Mesenchymal stem cell (in vitro differentiated cells and primary cell): ENCODE results near the gene ROR2.
"Not testable (repeated sequence)": the region's sequence is repeated elsewhere in the genome, so short reads cannot be mapped to it uniquely, and the experiment has no call there.

Experiments used
- DNase-seq: peaks from one replicate; pipeline ENCODE4 v3.0.0-alpha.2; 2013
- H2AFZ ChIP-seq: one replicate; pipeline ENCODE4 v1.6.1; 2013; ENCODE audit warnings: low read depth, mild to moderate bottlenecking, control low read depth, inconsistent platforms, low read length, moderate library complexity
- H2AK5ac ChIP-seq: 2 replicates; pipeline ENCODE4 v1.6.1; 2013; ENCODE audit warnings: low read length, moderate library complexity, mild to moderate bottlenecking, inconsistent platforms; ENCODE audit not compliant: severe bottlenecking
- H2BK120ac ChIP-seq: one replicate; pipeline ENCODE4 v1.6.1; 2013; ENCODE audit warnings: low read depth, mild to moderate bottlenecking, inconsistent platforms, low read length, moderate library complexity
- H2BK12ac ChIP-seq, 2 experiments: one replicate each; pipeline ENCODE4 v1.6.1; 2013; ENCODE audit warnings: inconsistent platforms in 2 of 2, low read length in 2 of 2, mild to moderate bottlenecking in 2 of 2, moderate library complexity in 2 of 2, control low read depth in 1 of 2
- H2BK15ac ChIP-seq: one replicate; pipeline ENCODE4 v1.6.1; 2013; ENCODE audit warnings: mild to moderate bottlenecking, low read depth, inconsistent platforms; ENCODE audit not compliant: poor library complexity, severe bottlenecking
- H2BK5ac ChIP-seq: 2 replicates; pipeline ENCODE4 v1.6.1; 2013; ENCODE audit warnings: low read depth, mild to moderate bottlenecking, low read length, control low read depth, inconsistent platforms; ENCODE audit not compliant: poor library complexity, severe bottlenecking
- H3K14ac ChIP-seq, 2 experiments: one replicate each; pipeline ENCODE4 v1.6.1; 2013; ENCODE audit warnings: inconsistent platforms in 2 of 2, low read length in 2 of 2, control low read depth in 1 of 2, mild to moderate bottlenecking in 1 of 2, moderate library complexity in 1 of 2
- H3K18ac ChIP-seq, 2 experiments: one replicate each; pipeline ENCODE4 v1.6.1; 2013; ENCODE audit warnings: inconsistent platforms in 2 of 2, low read length in 2 of 2, control low read depth in 1 of 2, low read depth in 1 of 2, mild to moderate bottlenecking in 1 of 2
- H3K23ac ChIP-seq, 2 experiments: one replicate each; pipeline ENCODE4 v1.6.1; 2013; ENCODE audit warnings: inconsistent platforms in 2 of 2, low read length in 2 of 2, mild to moderate bottlenecking in 2 of 2, moderate library complexity in 2 of 2, control low read depth in 1 of 2
- H3K27ac ChIP-seq: 2 replicates; pipeline ENCODE4 v1.5.1; 2013; ENCODE audit warnings: mild to moderate bottlenecking, moderate library complexity, low read length, control low read depth, inconsistent platforms; ENCODE audit not compliant: poor library complexity, severe bottlenecking
- H3K27me3 ChIP-seq, 2 experiments: 2 replicates each; pipeline versions ENCODE4 v1.6.1 to v1.7.0; 2013; ENCODE audit warnings: low read length in 2 of 2, mild to moderate bottlenecking in 2 of 2, moderate library complexity in 2 of 2, control low read depth in 1 of 2, inconsistent platforms in 1 of 2; ENCODE audit not compliant: control insufficient read depth in 1 of 2, insufficient read depth in 1 of 2
- H3K36me3 ChIP-seq, 2 experiments: 2 replicates each; pipeline versions ENCODE4 v1.6.1 to v1.7.0; 2013; ENCODE audit warnings: low read length in 2 of 2, control low read depth in 1 of 2, inconsistent platforms in 1 of 2, low read depth in 1 of 2, mild to moderate bottlenecking in 1 of 2; ENCODE audit not compliant: insufficient read depth in 2 of 2, control insufficient read depth in 1 of 2
- H3K4ac ChIP-seq, 2 experiments: one replicate each; pipeline ENCODE4 v1.6.1; 2013; ENCODE audit warnings: inconsistent platforms in 2 of 2, low read length in 2 of 2, mild to moderate bottlenecking in 2 of 2, moderate library complexity in 2 of 2, control low read depth in 1 of 2, low read depth in 1 of 2
- H3K4me1 ChIP-seq: 2 replicates; pipeline ENCODE4 v1.6.1; 2013; ENCODE audit warnings: low read depth, low read length, control low read depth; ENCODE audit not compliant: control insufficient read depth, insufficient read depth
- H3K4me2 ChIP-seq: 2 replicates; pipeline ENCODE4 v1.6.1; 2013; ENCODE audit warnings: low read length, mild to moderate bottlenecking, inconsistent platforms; ENCODE audit not compliant: poor library complexity, severe bottlenecking
- H3K4me3 ChIP-seq, 2 experiments: 2 replicates each; pipeline versions ENCODE4 v1.5.1 to v1.7.0; 2013; ENCODE audit warnings: low read length in 2 of 2, mild to moderate bottlenecking in 2 of 2, control low read depth in 1 of 2, low read depth in 1 of 2; ENCODE audit not compliant: insufficient read depth in 1 of 2
- H3K79me1 ChIP-seq: replicated peaks from 2 replicates; pipeline ENCODE4 v1.6.1; 2013; ENCODE audit warnings: mild to moderate bottlenecking, control low read depth, low read length, inconsistent platforms; ENCODE audit not compliant: poor library complexity, severe bottlenecking
- H3K9ac ChIP-seq: 2 replicates; pipeline ENCODE4 v1.7.0; 2013; ENCODE audit warnings: mild to moderate bottlenecking, low read length, moderate library complexity
- H3K9me3 ChIP-seq: 2 replicates; pipeline ENCODE4 v1.7.0; 2013; ENCODE audit warnings: mild to moderate bottlenecking, low read length; ENCODE audit not compliant: control insufficient read depth
- H4K8ac ChIP-seq: one replicate; pipeline ENCODE4 v1.6.1; 2013; ENCODE audit warnings: inconsistent platforms, mild to moderate bottlenecking, low read length, moderate library complexity
- H4K91ac ChIP-seq: one replicate; pipeline ENCODE4 v1.6.1; 2013; ENCODE audit warnings: mild to moderate bottlenecking, low read length, inconsistent platforms
- WGBS: methylation state at CpG from one replicate; pipeline ENCODE4 v1.1.7; 2013; ENCODE audit warnings: mixed read lengths; 5-methylcytosine and 5-hydroxymethylcytosine counted together

Gene ROR2

GRCh38 chr9:91517332-91517731, 432.7 kb downstream of the ROR2 start:
- not testable (repeated sequence) for H3K27me3 ChIP-seq, H3K4me1 ChIP-seq, H3K23ac ChIP-seq, H2BK5ac ChIP-seq, H3K9ac ChIP-seq, H3K14ac ChIP-seq, DNase-seq, H3K27ac ChIP-seq, H2AK5ac ChIP-seq, H4K8ac ChIP-seq, H3K9me3 ChIP-seq, H3K79me1 ChIP-seq, H3K4me2 ChIP-seq, H3K4ac ChIP-seq, H2BK12ac ChIP-seq, H2BK120ac ChIP-seq, H2AFZ ChIP-seq, H3K36me3 ChIP-seq, H2BK15ac ChIP-seq, H3K4me3 ChIP-seq, H4K91ac ChIP-seq, H3K18ac ChIP-seq
- WGBS, result 88% methylated on average over 4 of the region's 4 CpGs

GRCh38 chr9:91516777-91517176, 433.3 kb downstream of the ROR2 start:
- Histone ChIP-seq H2BK120ac (no peak overlapping the region), H4K91ac (no peak overlapping the region), H2BK5ac (no peak overlapping the region), H3K23ac (no peak overlapping the region), H3K14ac (no peak overlapping the region), H3K27me3 (no peaks in the 10 kb centered on the region), H3K4ac (no peak overlapping the region), H3K9ac (no peak overlapping the region), H3K27ac (no peak overlapping the region), H2AFZ (no peak overlapping the region), H3K18ac (no peak overlapping the region), H3K36me3 (no peaks in the 10 kb centered on the region), H3K4me1 (no peaks in the 10 kb centered on the region), H4K8ac (no peak overlapping the region), H2AK5ac (no peak overlapping the region), H2BK15ac (no peak overlapping the region), H3K4me2 (no peak overlapping the region), H3K9me3 (no peaks in the 10 kb centered on the region), H3K4me3 (no peak overlapping the region), H2BK12ac (no peak overlapping the region), H3K79me1 (no peaks in the 10 kb centered on the region)
- no peak for DNase-seq
- WGBS, result 100% methylated on average over 2 of the region's 5 CpGs

- no peaks in the 10 kb centered on the region for H3K27me3 ChIP-seq
- H4K8ac ChIP-seq, result no peak overlapping the region
- no peak overlapping the region for H2BK15ac ChIP-seq
- 98% methylated on average over 4 of the region's 4 CpGs for WGBS
- H2AK5ac ChIP-seq, result no peak overlapping the region
- peak overlapping the region; percentile 91 for H3K9ac ChIP-seq
- no peaks in the 10 kb centered on the region for H3K4me1 ChIP-seq
- H3K27ac ChIP-seq, result no peak overlapping the region
- DNase-seq, result no peak
- peak overlapping the region in 1 of 2 experiments; percentile 67 for H3K18ac ChIP-seq
- no peak overlapping the region for H3K14ac ChIP-seq
- no peak overlapping the region for H2BK5ac ChIP-seq
- no peak overlapping the region for H2BK120ac ChIP-seq
- no peak overlapping the region for H2BK12ac ChIP-seq
- H3K4me3 ChIP-seq, result peak overlapping the region in 1 of 2 experiments; percentile 65
- no peak overlapping the region for H3K23ac ChIP-seq
- no peak overlapping the region for H3K4ac ChIP-seq
- H3K9me3 ChIP-seq, result no peaks in the 10 kb centered on the region
- no peaks in the 10 kb centered on the region for H3K79me1 ChIP-seq
- no peak overlapping the region for H3K4me2 ChIP-seq
- no peak overlapping the region for H2AFZ ChIP-seq
- H4K91ac ChIP-seq, result no peak overlapping the region
- H3K36me3 ChIP-seq, result no peaks in the 10 kb centered on the region
Observed at GRCh38 chr9:91516081-91516480, 433.9 kb downstream of the ROR2 start.

- peak overlapping the region; percentile 91 for H3K9ac ChIP-seq
- 20% methylated on average over 11 of the region's 12 CpGs for WGBS
- no peaks in the 10 kb centered on the region for H3K36me3 ChIP-seq
- H3K14ac ChIP-seq, result no peak overlapping the region
- H3K4me2 ChIP-seq, result peak overlapping the region; percentile 14
- H3K18ac ChIP-seq, result no peak overlapping the region
- no peak overlapping the region for H2BK15ac ChIP-seq
- DNase-seq, result peak; percentile 90
- H3K9me3 ChIP-seq, result no peaks in the 10 kb centered on the region
- peak overlapping the region in 1 of 2 experiments; percentile 65 for H3K4me3 ChIP-seq
- H2BK120ac ChIP-seq, result no peak overlapping the region
- no peak overlapping the region for H2BK12ac ChIP-seq
- H3K23ac ChIP-seq, result no peak overlapping the region
- H3K4me1 ChIP-seq, result no peaks in the 10 kb centered on the region
- H2AFZ ChIP-seq, result no peak overlapping the region
- no peaks in the 10 kb centered on the region for H3K27me3 ChIP-seq
- H3K79me1 ChIP-seq, result no peaks in the 10 kb centered on the region
- no peak overlapping the region for H3K27ac ChIP-seq
- no peak overlapping the region for H2BK5ac ChIP-seq
- H2AK5ac ChIP-seq, result no peak overlapping the region
- peak overlapping the region; percentile 52 for H4K8ac ChIP-seq
- no peak overlapping the region for H3K4ac ChIP-seq
- no peak overlapping the region for H4K91ac ChIP-seq
Observed at GRCh38 chr9:91515074-91515687, 434.8 kb downstream of the ROR2 start.
